ENCODE results near the gene CELF2. TPM values are rescaled to one million over a fixed set of nuclear protein-coding genes. Genes with fewer than 3 reads are reported as not detected.

CELF2 gene
- total RNA-seq, 1 experiment from 2014 or later: not detected

GRCh38 chr10:11270858-11271179, 253.1 kb downstream of the CELF2 start:
- no peak for DNase-seq (ENCODE audit: low read depth in 1 of 2, low spot score in 2 of 2)
- H3K9me3 ChIP-seq (replicated peaks): 0 out of 2 replicates have a peak, but pooled peaks cover 2% of the 10 kb centered on the region
- H3K4me1 ChIP-seq (replicated peaks): no peaks in the 10 kb centered on the region
- H3K27me3 ChIP-seq (replicated peaks): peaks cover 6% of the 10 kb centered on the region; the same call in 1 of the 2 replicates
- H3K36me3 ChIP-seq: no peaks in the 10 kb centered on the region
- H3K4me3 ChIP-seq: no peak overlapping the region
- no peak overlapping the region for H3K27ac ChIP-seq

GRCh38 chr10:11272915-11273389, 255.3 kb downstream of the CELF2 start:
- Histone ChIP-seq H3K9me3 (replicated peaks) (0 out of 2 replicates have a peak, but pooled peaks cover 2% of the 10 kb centered on the region), H3K36me3 (no peaks in the 10 kb centered on the region), H3K4me1 (replicated peaks) (no peaks in the 10 kb centered on the region), H3K4me3 (no peak overlapping the region), H3K27me3 (replicated peaks) (peaks cover 11% of the 10 kb centered on the region; the same call in 1 of the 2 replicates), H3K27ac (no peak overlapping the region)
- no peak for DNase-seq (ENCODE audit: low read depth in 1 of 2, low spot score in 2 of 2)

GRCh38 chr10:11274452-11274851, 256.8 kb downstream of the CELF2 start:
- Histone ChIP-seq H3K9me3 (replicated peaks) (0 out of 2 replicates have a peak, but pooled peaks cover 2% of the 10 kb centered on the region), H3K4me1 (replicated peaks) (no peaks in the 10 kb centered on the region), H3K27ac (no peak overlapping the region), H3K36me3 (no peaks in the 10 kb centered on the region), H3K27me3 (replicated peaks) (peaks cover 14% of the 10 kb centered on the region; the same call in 1 of the 2 replicates), H3K4me3 (no peak overlapping the region)
- no peak for DNase-seq (ENCODE audit: low read depth in 1 of 2, low spot score in 2 of 2)

GRCh38 chr10:11275651-11276050, 258.0 kb downstream of the CELF2 start:
- Histone ChIP-seq H3K4me3 (no peak overlapping the region), H3K9me3 (replicated peaks) (no peaks in the 10 kb centered on the region), H3K4me1 (replicated peaks) (no peaks in the 10 kb centered on the region), H3K27ac (no peak overlapping the region), H3K36me3 (no peaks in the 10 kb centered on the region), H3K27me3 (replicated peaks) (peaks cover 11% of the 10 kb centered on the region; the same call in 1 of the 2 replicates)
- DNase-seq (ENCODE audit: low read depth in 1 of 2, low spot score in 2 of 2): no peak

GRCh38 chr10:11276449-11276990, 258.8 kb downstream of the CELF2 start:
- Histone ChIP-seq H3K27ac (no peak overlapping the region), H3K36me3 (no peaks in the 10 kb centered on the region), H3K4me1 (replicated peaks) (no peaks in the 10 kb centered on the region), H3K4me3 (no peak overlapping the region), H3K27me3 (replicated peaks) (peaks cover 8% of the 10 kb centered on the region; the same call in 1 of the 2 replicates), H3K9me3 (replicated peaks) (no peaks in the 10 kb centered on the region)
- DNase-seq (ENCODE audit: low read depth in 1 of 2, low spot score in 2 of 2): no peak

- Histone ChIP-seq H3K27ac (no peak overlapping the region), H3K36me3 (no peaks in the 10 kb centered on the region), H3K4me1 (replicated peaks) (no peaks in the 10 kb centered on the region), H3K27me3 (replicated peaks) (peaks cover 8% of the 10 kb centered on the region; the same call in 1 of the 2 replicates), H3K9me3 (replicated peaks) (no peaks in the 10 kb centered on the region), H3K4me3 (no peak overlapping the region)
- DNase-seq (ENCODE audit: low read depth in 1 of 2, low spot score in 2 of 2): no peak
Observed at GRCh38 chr10:11279314-11279713, 261.6 kb downstream of the CELF2 start.

DNA sequence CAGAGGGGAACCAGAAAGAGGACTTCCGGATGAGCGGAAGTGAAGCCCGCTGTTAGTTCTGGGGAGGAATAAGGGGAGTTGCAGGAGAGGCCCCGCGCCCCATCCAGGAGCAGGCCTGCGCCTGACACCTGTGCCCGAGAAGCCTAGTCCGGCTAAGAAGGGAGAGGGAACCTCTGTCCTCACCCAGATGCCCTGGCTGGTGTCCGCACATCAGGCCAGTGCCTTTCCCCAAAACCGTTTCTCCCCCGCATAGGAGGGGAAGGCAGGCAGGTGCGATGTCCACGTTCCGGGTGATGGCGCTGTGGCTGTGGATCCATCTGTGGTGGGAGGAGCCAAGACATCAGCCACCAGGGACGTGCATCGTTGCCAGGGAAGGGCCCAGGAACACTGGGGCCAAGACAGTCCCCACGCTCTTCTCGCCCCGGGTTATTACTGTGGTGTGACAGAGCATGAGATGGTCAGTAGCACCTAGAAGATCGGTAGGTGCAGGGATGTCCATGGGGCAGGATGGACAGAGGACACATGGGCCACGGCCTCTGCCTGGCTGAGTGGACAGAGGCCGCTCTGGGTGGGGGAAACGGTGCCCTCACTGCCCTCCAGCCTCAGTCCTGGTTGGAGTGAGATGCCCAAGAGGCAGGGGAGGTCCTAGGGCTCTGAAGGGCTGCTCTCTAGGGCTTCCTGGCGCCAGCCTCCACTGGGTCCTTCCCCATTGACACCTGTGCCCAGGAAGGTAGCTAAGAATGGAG, 262.7 kb downstream of the CELF2 start:
- H3K4me3 ChIP-seq: no peak overlapping the region
- DNase-seq (ENCODE audit: low read depth in 1 of 2, low spot score in 2 of 2): no peak
- no peak overlapping the region for H3K27ac ChIP-seq
- H3K36me3 ChIP-seq: no peaks in the 10 kb centered on the region
- peaks cover 8% of the 10 kb centered on the region; the same call in 1 of the 2 replicates for H3K27me3 ChIP-seq (replicated peaks)
- no peaks in the 10 kb centered on the region for H3K4me1 ChIP-seq (replicated peaks)
- H3K9me3 ChIP-seq (replicated peaks): no peaks in the 10 kb centered on the region

DNA sequence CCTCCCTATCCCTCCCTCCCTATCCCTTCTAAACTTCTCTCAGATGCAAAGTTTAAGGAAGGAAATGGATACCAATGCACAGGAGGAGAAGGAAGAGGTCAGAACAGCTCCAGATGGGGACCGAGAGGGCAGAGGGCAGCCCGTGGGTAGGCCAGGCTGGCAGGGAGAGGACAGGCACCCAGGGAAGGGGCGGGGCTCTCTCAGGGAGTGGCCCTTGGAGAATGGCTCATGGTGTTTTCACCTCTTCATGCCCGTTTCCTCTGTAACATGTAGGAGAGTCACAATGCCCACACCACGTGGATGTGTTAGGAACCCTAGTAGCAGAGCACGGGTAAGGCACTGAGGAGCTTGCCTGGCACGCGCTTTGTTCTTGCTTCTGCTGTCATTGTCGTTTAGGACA, 264.5 kb downstream of the CELF2 start:
- DNase-seq (ENCODE audit: low read depth in 1 of 2, low spot score in 2 of 2): no peak
- Histone ChIP-seq H3K27ac (no peak overlapping the region), H3K27me3 (replicated peaks) (peaks cover 8% of the 10 kb centered on the region; the same call in 1 of the 2 replicates), H3K36me3 (no peaks in the 10 kb centered on the region), H3K9me3 (replicated peaks) (no peaks in the 10 kb centered on the region), H3K4me3 (no peak overlapping the region), H3K4me1 (replicated peaks) (no peaks in the 10 kb centered on the region)

DNA sequence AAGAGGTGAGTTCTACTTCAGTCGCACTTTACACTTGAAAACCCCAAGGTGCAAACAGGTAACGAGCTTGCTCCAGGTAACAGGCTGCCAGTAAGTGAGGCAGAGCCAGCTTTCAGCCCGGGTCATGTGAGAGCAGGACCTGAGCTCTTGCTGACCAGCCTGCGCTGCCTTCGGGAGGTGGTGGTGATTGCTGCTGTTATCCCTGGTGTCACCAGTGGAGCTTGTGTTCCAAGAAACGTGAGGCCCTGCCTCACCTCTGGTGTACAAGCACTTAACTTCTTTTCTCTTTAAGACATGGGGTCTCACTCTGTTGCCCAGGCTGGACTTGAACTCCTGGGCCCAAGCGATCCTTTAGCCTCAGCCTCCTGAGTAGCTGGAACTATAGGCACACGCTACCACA, 265.0 kb downstream of the CELF2 start:
- H3K36me3 ChIP-seq: no peaks in the 10 kb centered on the region
- peaks cover 6% of the 10 kb centered on the region; the same call in 1 of the 2 replicates for H3K27me3 ChIP-seq (replicated peaks)
- no peak for DNase-seq (ENCODE audit: low read depth in 1 of 2, low spot score in 2 of 2)
- no peaks in the 10 kb centered on the region for H3K4me1 ChIP-seq (replicated peaks)
- no peaks in the 10 kb centered on the region for H3K9me3 ChIP-seq (replicated peaks)
- H3K4me3 ChIP-seq: no peak overlapping the region
- no peak overlapping the region for H3K27ac ChIP-seq

DNA sequence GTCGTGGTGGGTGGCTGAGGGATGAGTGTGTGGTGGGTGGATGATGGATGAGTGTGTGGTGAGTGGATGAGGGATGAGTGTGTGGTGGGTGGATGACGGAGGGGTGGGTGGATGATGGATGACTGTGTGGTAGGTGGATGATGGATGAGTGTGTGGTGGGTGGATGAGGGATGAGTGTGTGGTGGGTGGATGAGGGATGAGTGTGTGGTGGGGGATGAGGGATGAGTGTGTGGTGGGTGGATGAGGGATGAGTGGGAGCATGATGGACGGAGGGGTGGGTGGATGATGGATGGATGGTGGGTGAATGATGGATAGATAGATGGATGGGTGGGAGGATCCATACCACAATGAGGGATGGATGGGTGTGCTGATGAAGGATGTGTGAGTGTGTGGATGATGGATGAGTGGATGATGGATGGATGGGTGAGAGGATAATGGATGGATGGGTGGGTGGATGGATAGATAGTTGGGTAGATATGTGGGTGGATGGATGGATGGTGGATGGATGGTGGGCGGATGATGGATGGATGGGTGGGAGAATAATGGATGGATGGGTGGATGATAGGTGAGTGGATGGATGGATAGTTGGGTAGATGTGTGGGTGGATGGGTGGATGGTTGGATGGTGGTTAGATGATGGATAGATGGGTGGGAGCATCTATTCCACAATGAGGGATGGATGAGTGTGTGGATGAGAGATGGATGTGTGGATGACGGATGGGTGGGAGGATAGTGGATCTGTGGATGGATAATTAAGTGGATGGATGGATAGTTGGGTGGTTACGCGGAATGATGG, 266.8 kb downstream of the CELF2 start:
- H3K27me3 ChIP-seq (replicated peaks): no peaks in the 10 kb centered on the region
- H3K9me3 ChIP-seq (replicated peaks): no peaks in the 10 kb centered on the region
- H3K36me3 ChIP-seq: no peaks in the 10 kb centered on the region
- no peaks in the 10 kb centered on the region for H3K4me1 ChIP-seq (replicated peaks)
- no peak for DNase-seq (ENCODE audit: low read depth in 1 of 2, low spot score in 2 of 2)
- H3K27ac ChIP-seq: no peak overlapping the region
- H3K4me3 ChIP-seq: no peak overlapping the region

- Histone ChIP-seq H3K9me3 (replicated peaks) (no peaks in the 10 kb centered on the region), H3K4me3 (no peak overlapping the region), H3K27ac (no peak overlapping the region), H3K36me3 (no peaks in the 10 kb centered on the region), H3K27me3 (replicated peaks) (no peaks in the 10 kb centered on the region), H3K4me1 (replicated peaks) (no peaks in the 10 kb centered on the region)
- no peak for DNase-seq (ENCODE audit: low read depth in 1 of 2, low spot score in 2 of 2)
Observed at GRCh38 chr10:11285171-11285570, 267.5 kb downstream of the CELF2 start.

- no peak overlapping the region for H3K4me3 ChIP-seq
- no peak for DNase-seq (ENCODE audit: low read depth in 1 of 2, low spot score in 2 of 2)
- H3K4me1 ChIP-seq (replicated peaks): no peaks in the 10 kb centered on the region
- no peaks in the 10 kb centered on the region for H3K9me3 ChIP-seq (replicated peaks)
- H3K27ac ChIP-seq: no peak overlapping the region
- H3K36me3 ChIP-seq: no peaks in the 10 kb centered on the region
- H3K27me3 ChIP-seq (replicated peaks): no peaks in the 10 kb centered on the region
Observed at GRCh38 chr10:11286261-11286852, 268.7 kb downstream of the CELF2 start.

GRCh38 chr10:11288302-11288701, 270.6 kb downstream of the CELF2 start:
- Histone ChIP-seq H3K36me3 (no peaks in the 10 kb centered on the region), H3K27ac (no peak overlapping the region), H3K4me3 (no peak overlapping the region), H3K4me1 (replicated peaks) (no peaks in the 10 kb centered on the region), H3K9me3 (replicated peaks) (no peaks in the 10 kb centered on the region), H3K27me3 (replicated peaks) (no peaks in the 10 kb centered on the region)
- no peak for DNase-seq (ENCODE audit: low read depth in 1 of 2, low spot score in 2 of 2)
